Measurements from ENCODE around the gene GNPTG. TPM values are rescaled to one million over a fixed set of nuclear protein-coding genes. Genes with fewer than 3 reads are reported as not detected.
A peak's percentile ranks its signal among the peaks of the same experiment; 100 is the strongest.

The GNPTG gene
- total RNA-seq, 1 experiment from 2014 or later: 40.6 TPM

- Histone ChIP-seq H3K9me3 (ENCODE audit: insufficient read depth, low read depth) (no peaks in the 10 kb centered on the region), H3K36me3 (ENCODE audit: low read depth) (no peaks in the 10 kb centered on the region), H3F3A (ENCODE audit: insufficient read depth, low read depth) (peaks cover 2% of the 10 kb centered on the region; the same call in 1 of the 2 replicates), H3K79me2 (ENCODE audit: low read depth) (no peaks in the 10 kb centered on the region), H3K27me3 (ENCODE audit: insufficient read depth, low read depth) (no peaks in the 10 kb centered on the region), H3K9me2 (ENCODE audit: insufficient read depth) (no peaks in the 10 kb centered on the region), H2AFZ (no peak overlapping the region), H3K4me3 (peak overlapping the region; percentile 49; the same call in 1 of the 2 replicates), H4K20me1 (ENCODE audit: insufficient read depth) (no peaks in the 10 kb centered on the region), H3K27ac (no peak overlapping the region), H3K4me1 (replicated peaks; ENCODE audit: insufficient read depth) (peaks cover 15% of the 10 kb centered on the region), H3K4me2 (peak overlapping the region; percentile 70; the same call in 1 of the 2 replicates)
- intact Hi-C loops (cut with micrococcal nuclease; ENCODE audit: unreplicated experiment): loop anchor here (5.0 kb wide), 1 partner anchor 278 kb away; the partner anchor contains the start of genes CRAMP1 and IFT140
- POLR2A ChIA-PET (ENCODE audit: unreplicated experiment): interaction anchor here (0.6 kb wide), 1 partner anchor 1572 kb away, joined by 3 read pairs; no protein-coding TSS in a partner anchor
- TF ChIP-seq CTCF (conservative IDR thresholded peaks at IDR 0.05): no peak
- TF ChIP-seq EZH2 (IDR thresholded peaks at IDR 0.05; ENCODE audit: low read depth): no peak
- no peak for DNase-seq
- TSS peak; percentile 21 for BruUV-seq (replicated peaks)
- CTCF ChIA-PET: interaction anchor here (0.6 to 0.7 kb wide), 2 partner anchors 20 to 387 kb away, joined by 7 to 10 read pairs; no protein-coding TSS in a partner anchor
Observed at GRCh38 chr16:1333854-1334700, 17.7 kb upstream of the GNPTG start.

GRCh38 chr16:1334739-1335138, 17.0 kb upstream of the GNPTG start:
- BruUV-seq (replicated peaks): no TSS peak
- Histone ChIP-seq H3K79me2 (ENCODE audit: low read depth) (no peaks in the 10 kb centered on the region), H3K27ac (no peak overlapping the region), H3K9me3 (ENCODE audit: insufficient read depth, low read depth) (no peaks in the 10 kb centered on the region), H2AFZ (no peak overlapping the region), H3K4me1 (replicated peaks; ENCODE audit: insufficient read depth) (peaks cover 15% of the 10 kb centered on the region), H3K4me3 (no peak overlapping the region), H3K4me2 (no peak overlapping the region), H3F3A (ENCODE audit: insufficient read depth, low read depth) (no peaks in the 10 kb centered on the region), H3K27me3 (ENCODE audit: insufficient read depth, low read depth) (no peaks in the 10 kb centered on the region), H3K36me3 (ENCODE audit: low read depth) (no peaks in the 10 kb centered on the region), H3K9me2 (ENCODE audit: insufficient read depth) (no peaks in the 10 kb centered on the region), H4K20me1 (ENCODE audit: insufficient read depth) (no peaks in the 10 kb centered on the region)
- DNase-seq: no peak
- TF ChIP-seq EZH2 (IDR thresholded peaks at IDR 0.05; ENCODE audit: low read depth) (no peak), CTCF (conservative IDR thresholded peaks at IDR 0.05) (no peak)
- ChIA-PET CTCF (interaction anchor here (0.6 kb wide), 1 partner anchor 1570 kb away, joined by 5 read pairs; no protein-coding TSS in a partner anchor), POLR2A (ENCODE audit: unreplicated experiment) (no interaction called here)
- intact Hi-C loops (cut with micrococcal nuclease; ENCODE audit: unreplicated experiment): loop anchor here (5.0 kb wide), 1 partner anchor 278 kb away; the partner anchor contains the start of genes CRAMP1 and IFT140

GRCh38 chr16:1335211-1335971, 16.3 kb upstream of the GNPTG start:
- Histone ChIP-seq H3K9me3 (ENCODE audit: insufficient read depth, low read depth) (no peaks in the 10 kb centered on the region), H3K79me2 (ENCODE audit: low read depth) (no peaks in the 10 kb centered on the region), H3K36me3 (ENCODE audit: low read depth) (no peaks in the 10 kb centered on the region), H3K27ac (no peak overlapping the region), H4K20me1 (ENCODE audit: insufficient read depth) (no peaks in the 10 kb centered on the region), H3K4me3 (no peak overlapping the region), H3K9me2 (ENCODE audit: insufficient read depth) (no peaks in the 10 kb centered on the region), H2AFZ (no peak overlapping the region), H3K4me1 (replicated peaks; ENCODE audit: insufficient read depth) (peaks cover 15% of the 10 kb centered on the region), H3K27me3 (ENCODE audit: insufficient read depth, low read depth) (no peaks in the 10 kb centered on the region), H3F3A (ENCODE audit: insufficient read depth, low read depth) (no peaks in the 10 kb centered on the region), H3K4me2 (no peak overlapping the region)
- no peak for DNase-seq
- no TSS peak for BruUV-seq (replicated peaks)
- TF ChIP-seq EZH2 (IDR thresholded peaks at IDR 0.05; ENCODE audit: low read depth) (no peak), CTCF (conservative IDR thresholded peaks at IDR 0.05) (no peak)
- intact Hi-C loops (cut with micrococcal nuclease; ENCODE audit: unreplicated experiment): no loop called here
- CTCF ChIA-PET: interaction anchor here (0.6 kb wide), 1 partner anchor 1570 kb away, joined by 5 read pairs; no protein-coding TSS in a partner anchor
- POLR2A ChIA-PET (ENCODE audit: unreplicated experiment): interaction anchor here (0.6 kb wide), 1 partner anchor 39 kb away, joined by 3 read pairs; no protein-coding TSS in a partner anchor
